ENCODE measurements around the gene PINK1.

- TF ChIP-seq POLR2A (IDR thresholded peaks at IDR 0.05) (no peak), CTCF (IDR thresholded peaks at IDR 0.05) (no peak)
Measured at GRCh38 chr1:20611652-20612051, 21.6 kb upstream of the PINK1 start.
